Spleen (tissue), 11 donors: ENCODE data around the gene MYD88. TPM values are rescaled to one million over a fixed set of nuclear protein-coding genes. Genes with fewer than 3 reads are reported as not detected.

Source experiments
- DNase-seq: peaks from one replicate; pipeline ENCODE4 v3.0.0-alpha.2; 2020
- H3K27ac ChIP-seq, 8 donors: fragments of 200-600 bp; sonication (generic) in 7 of 8; 1 replicate in 4 of 8; 2 replicates in 4 of 8; pipeline versions ENCODE4 v1.5.0 to v1.8.0; 2016 to 2021; ENCODE audit warnings: inconsistent platforms in 4 of 8, mild to moderate bottlenecking in 4 of 8, moderate library complexity in 1 of 8
- H3K27me3 ChIP-seq, 7 donors: fragments of 200-600 bp; sonication (generic) in 6 of 7; replicated peaks in 1 of 7; 1 replicate in 4 of 7; 2 replicates in 3 of 7; pipeline versions ENCODE4 v1.5.0 to v1.8.0; 2016 to 2021; ENCODE audit warnings: inconsistent platforms in 3 of 7, mild to moderate bottlenecking in 1 of 7
- H3K36me3 ChIP-seq, 6 donors: fragments of 200-600 bp; sonication (generic) in 5 of 6; 1 replicate in 4 of 6; 2 replicates in 2 of 6; pipeline versions ENCODE4 v1.5.0 to v1.8.0; 2016 to 2021; ENCODE audit warnings: inconsistent platforms in 2 of 6
- H3K4me1 ChIP-seq, 6 donors: fragments of 200-600 bp; sonication (generic) in 5 of 6; 1 replicate in 3 of 6; 2 replicates in 3 of 6; pipeline versions ENCODE4 v1.5.0 to v1.8.0; 2016 to 2021; ENCODE audit warnings: inconsistent platforms in 3 of 6
- H3K4me3 ChIP-seq, 8 donors: fragments of 200-600 bp; sonication (generic) in 7 of 8; 1 replicate in 4 of 8; 2 replicates in 4 of 8; pipeline versions ENCODE4 v1.5.0 to v1.8.0; 2016 to 2021; ENCODE audit warnings: inconsistent platforms in 4 of 8, mild to moderate bottlenecking in 4 of 8, moderate library complexity in 2 of 8
- H3K9me3 ChIP-seq, 8 donors: fragments of 200-600 bp; sonication (generic) in 7 of 8; 1 replicate in 4 of 8; 2 replicates in 4 of 8; pipeline versions ENCODE4 v1.5.0 to v1.8.0; 2016 to 2021; ENCODE audit warnings: inconsistent platforms in 4 of 8
- CTCF ChIP-seq, 11 experiments: fragments of 200-600 bp in 7 of 11; fragments of 450-650 bp in 4 of 11; sonication (generic) in 4 of 11; IDR thresholded peaks in 8 of 11; conservative IDR thresholded peaks in 3 of 11; 1 replicate in 7 of 11; 2 replicates in 4 of 11; pipeline versions ENCODE4 v1.4.0 to v1.8.0; 2016 to 2021; ENCODE audit warnings: antibody characterized with exemption in 11 of 11, inconsistent platforms in 4 of 11, mild to moderate bottlenecking in 1 of 11
- POLR2A ChIP-seq, 3 donors: fragments of 450-650 bp; IDR thresholded peaks; one replicate each; pipeline ENCODE4 v1.5.1; 2017; ENCODE audit warnings: antibody characterized with exemption in 3 of 3, mild to moderate bottlenecking in 1 of 3
- POLR2AphosphoS5 ChIP-seq, 3 donors: sonication (generic); formaldehyde crosslinking; IDR thresholded peaks; one replicate each; pipeline ENCODE4 v1.5.1; 2017; ENCODE audit warnings: antibody characterized with exemption in 3 of 3
- WGBS, 5 donors: extraction: QIAGEN DNeasy Blood & Tissue Kit in 3 of 5; methylation state at CpG; one replicate each; pipeline versions ENCODE4 v1.1.5 to v1.1.7; 2013 to 2018; 5-methylcytosine and 5-hydroxymethylcytosine counted together
- intact Hi-C: fragments of 100-400 bp; cut with DNase I; formaldehyde crosslinking; loops from one replicate; pipeline ENCODE4 v1.15.0; 2023; ENCODE audit warnings: low total_unique reads
- polyA plus RNA-seq, 3 donors: library from polyadenylated mRNA; stranded (reverse); fragments of 200-250 nt; gene quantifications; one replicate each; pipeline ENCODE4 v1.2.1, GENCODE V29; 2013
- total RNA-seq, 7 donors: library from RNA; depleted of rRNA in 3 of 7; stranded (reverse); fragments of >200 nt in 3 of 7; fragmentation: NEBNext Ultra II Directional in 4 of 7; extraction: Animal tissue kit (Norgen Biotek cat#: 25700) in 4 of 7; gene quantifications; one replicate each; pipeline versions ENCODE4 v1.1.0 to v1.2.1, GENCODE V29; 2016 to 2021
- donor health status: healthy with polysubstance abuse.
- donor health status: DM: no; HTN: no; CAD: no; lungs with moderate emphysema.
- donor health status: DM: no; HTN: no; CAD: no.
- donor health status: Bipolar disorder and iron deficiency.
- donor health status: healthy.
- donor health status: DM: no; HTN: no; CAD: no.
- donor health status: DM: yes; HTN: yes; CAD: no.

MYD88 gene
- total and polyA plus RNA-seq, 10 donors, result 38.8 to 146 (median 73.1) TPM

DNA sequence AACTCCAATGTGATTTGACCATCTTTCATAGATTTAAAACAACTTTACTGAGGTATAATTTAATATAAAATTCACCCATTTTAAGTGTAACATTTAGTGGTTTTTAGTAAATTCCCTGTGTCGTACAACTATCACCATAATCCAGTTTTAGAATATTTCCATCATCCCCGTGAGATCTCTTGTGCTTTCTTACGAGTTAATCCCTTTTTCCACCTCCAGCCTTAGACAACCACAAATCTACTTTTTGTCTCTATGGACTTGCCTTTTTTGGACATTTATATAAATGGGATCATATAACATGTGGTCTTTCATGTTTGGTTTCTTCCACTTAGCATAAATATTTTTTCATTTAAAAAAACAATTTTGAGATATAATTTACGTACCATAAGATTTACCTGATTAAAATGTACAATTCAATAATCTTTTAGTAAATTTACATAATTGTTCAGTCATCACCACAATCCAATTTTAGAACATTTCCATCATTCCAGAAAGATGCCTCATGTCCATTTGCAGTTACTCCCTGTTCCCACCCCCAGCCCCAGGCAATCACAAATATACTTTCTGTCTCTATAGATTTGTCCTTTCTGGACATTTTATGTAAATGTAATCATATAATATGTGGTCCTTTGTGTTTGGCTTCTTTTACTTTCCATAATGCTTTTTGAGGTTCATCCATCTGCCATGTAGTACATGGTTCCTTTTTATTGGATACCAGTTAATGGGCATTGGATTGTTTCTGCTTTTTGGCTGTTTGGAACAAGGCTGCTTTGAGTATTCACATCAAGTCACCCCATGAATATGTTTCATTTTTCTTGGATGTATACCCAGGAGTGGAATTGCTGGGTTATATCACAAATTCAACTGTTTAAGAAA, 29.9 kb downstream of the MYD88 start:
- H3K4me1 ChIP-seq, result peaks cover 15 to 86% (median 55%) of the 10 kb centered on the region in 6 donors
- H3K27me3 ChIP-seq, result no peaks in the 10 kb centered on the region
- no peak for TF ChIP-seq POLR2A (IDR thresholded peaks at IDR 0.05)
- TF ChIP-seq POLR2AphosphoS5 (IDR thresholded peaks at IDR 0.05), result no peak
- no peak for TF ChIP-seq CTCF (IDR thresholded peaks at IDR 0.05 in 8 of 11, conservative IDR thresholded peaks at IDR 0.05 in 3 of 11)
- no peak overlapping the region for H3K27ac ChIP-seq
- H3K4me3 ChIP-seq, result no peak overlapping the region
- DNase-seq, result no peak
- H3K36me3 ChIP-seq, result no peaks in the 10 kb centered on the region
- intact Hi-C loops, result no loop called here
- WGBS, 5 donors, result 92 to 97% (median 94%) methylated on average over 4 of the region's 4 CpGs
- no peaks in the 10 kb centered on the region for H3K9me3 ChIP-seq

GRCh38 chr3:38169027-38169317, 30.5 kb downstream of the MYD88 start:
- H3K4me1 ChIP-seq, result peaks cover 16 to 87% (median 58%) of the 10 kb centered on the region in 6 donors
- H3K27me3 ChIP-seq, result no peaks in the 10 kb centered on the region
- no peaks in the 10 kb centered on the region for H3K9me3 ChIP-seq
- no peak overlapping the region for H3K27ac ChIP-seq
- WGBS, 5 donors, result 52 to 66% (median 60%) methylated on average over 1 of the region's 1 CpG
- no peaks in the 10 kb centered on the region for H3K36me3 ChIP-seq
- no peak overlapping the region for H3K4me3 ChIP-seq
- intact Hi-C loops, result no loop called here
- TF ChIP-seq CTCF (IDR thresholded peaks at IDR 0.05 in 8 of 11, conservative IDR thresholded peaks at IDR 0.05 in 3 of 11) (no peak), POLR2A (IDR thresholded peaks at IDR 0.05) (no peak), POLR2AphosphoS5 (IDR thresholded peaks at IDR 0.05) (no peak)
- DNase-seq, result no peak

- TF ChIP-seq POLR2A (IDR thresholded peaks at IDR 0.05) (no peak), POLR2AphosphoS5 (IDR thresholded peaks at IDR 0.05) (no peak), CTCF (IDR thresholded peaks at IDR 0.05 in 8 of 11, conservative IDR thresholded peaks at IDR 0.05 in 3 of 11) (no peak)
- peaks cover 16 to 96% (median 60%) of the 10 kb centered on the region in 6 donors for H3K4me1 ChIP-seq
- no peak overlapping the region for H3K4me3 ChIP-seq
- H3K36me3 ChIP-seq, result no peaks in the 10 kb centered on the region
- intact Hi-C loops, result no loop called here
- no peaks in the 10 kb centered on the region for H3K27me3 ChIP-seq
- DNase-seq, result no peak
- WGBS, 5 donors, result 89 to 96% (median 96%) methylated on average over 4 of the region's 4 CpGs
- no peak overlapping the region for H3K27ac ChIP-seq
- H3K9me3 ChIP-seq, result no peaks in the 10 kb centered on the region
These were observed 32.3 kb downstream of the MYD88 start for GRCh38 chr3:38170722-38171121.

DNA sequence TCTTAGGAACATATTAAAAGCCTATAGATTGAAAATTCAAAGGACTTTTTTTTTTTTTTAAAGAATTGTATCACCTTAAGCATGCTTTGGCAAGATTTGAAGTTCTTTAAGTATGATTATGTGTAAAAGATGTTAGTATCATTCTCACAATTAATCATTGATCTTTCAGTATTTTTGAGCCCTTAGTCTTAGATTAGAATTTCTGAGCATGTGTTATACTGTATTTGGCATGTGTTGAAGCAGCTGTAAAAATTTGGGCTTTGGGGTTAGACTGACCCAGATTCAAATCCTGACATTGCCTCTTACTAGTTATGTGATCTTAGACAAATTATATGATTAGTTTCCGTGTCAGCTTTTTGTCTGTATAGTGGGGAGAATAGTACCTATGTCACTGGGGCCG, 33.2 kb downstream of the MYD88 start:
- TF ChIP-seq POLR2AphosphoS5 (IDR thresholded peaks at IDR 0.05), result no peak
- TF ChIP-seq CTCF (IDR thresholded peaks at IDR 0.05 in 8 of 11, conservative IDR thresholded peaks at IDR 0.05 in 3 of 11), result no peak
- no peak for TF ChIP-seq POLR2A (IDR thresholded peaks at IDR 0.05)
- no peaks in the 10 kb centered on the region for H3K9me3 ChIP-seq
- no peak overlapping the region for H3K27ac ChIP-seq
- H3K36me3 ChIP-seq, result no peaks in the 10 kb centered on the region
- no peak overlapping the region for H3K4me3 ChIP-seq
- intact Hi-C loops, result no loop called here
- DNase-seq, result no peak
- no peaks in the 10 kb centered on the region for H3K27me3 ChIP-seq
- peaks cover 10 to 95% (median 54%) of the 10 kb centered on the region in 6 donors for H3K4me1 ChIP-seq
- 83 to 92% (median 86%) methylated on average over 2 of the region's 2 CpGs for WGBS, 5 donors
